PC-3 (cell line): Measurements from ENCODE around the gene PEX16. TPM values are rescaled to one million over a fixed set of nuclear protein-coding genes. Genes with fewer than 3 reads are reported as not detected.

Experiments used
- ATAC-seq: fragments of 200-7000 bp; cut with Tn5 transposase; 2 replicates; pipeline ENCODE4 v1.9.1; 2020; ENCODE audit warnings: mild to moderate bottlenecking, moderate library complexity
- BruUV-seq: library from RNA; stranded (reverse); fragments of 400-500 nt; replicated peaks from 2 replicates; lab custom pipeline; 2021; lab: Mats Ljungman, UMichigan
- CTCF ChIA-PET: fragments of 300-600 bp; sonication (Branson Sonifier 250); formaldehyde crosslinking; loops from one replicate; lab custom pipeline; 2022; ENCODE audit warnings: antibody characterized with exemption; lab: Charles Lee
- POLR2A ChIA-PET: fragments of 300-600 bp; sonication (Branson Sonifier 250); formaldehyde crosslinking; loops from one replicate; lab custom pipeline; 2022; ENCODE audit warnings: antibody characterized with exemption; ENCODE audit not compliant: unreplicated experiment; lab: Charles Lee
- DNase-seq: peaks from one replicate; pipeline ENCODE4 v3.0.0-alpha.2; 2015
- H2AFZ ChIP-seq: fragments of 300-600 bp; sonication (generic); 2 replicates; pipeline ENCODE4 v1.6.0; 2016; ENCODE audit warnings: antibody characterized with exemption, low read length
- H3F3A ChIP-seq: fragments of 300-600 bp; sonication (generic); one replicate; pipeline ENCODE4 v1.6.0; 2017; ENCODE audit warnings: antibody characterized with exemption, low read length, control low read depth, mild to moderate bottlenecking; ENCODE audit not compliant: unreplicated experiment
- H3K27ac ChIP-seq: fragments of 300-600 bp; sonication (generic); 2 replicates; pipeline ENCODE4 v1.5.1; 2016; ENCODE audit warnings: mild to moderate bottlenecking, low read length
- H3K27me3 ChIP-seq: fragments of 300-600 bp; sonication (generic); 2 replicates; pipeline ENCODE4 v1.6.1; 2016; ENCODE audit warnings: low read length, mixed read lengths
- H3K36me3 ChIP-seq: fragments of 300-600 bp; sonication (generic); 2 replicates; pipeline ENCODE4 v1.6.1; 2016; ENCODE audit warnings: low read depth, mixed run types, low read length, mixed read lengths
- H3K4me1 ChIP-seq: fragments of 300-600 bp; sonication (generic); 2 replicates; pipeline ENCODE4 v1.5.1; 2016; ENCODE audit warnings: low read length; ENCODE audit not compliant: insufficient read depth
- H3K4me2 ChIP-seq: fragments of 300-600 bp; sonication (generic); 2 replicates; pipeline ENCODE4 v1.6.0; 2016; ENCODE audit warnings: low read length
- H3K4me3 ChIP-seq: fragments of 300-600 bp; sonication (generic); 2 replicates; pipeline ENCODE4 v1.5.1; 2016; ENCODE audit warnings: mild to moderate bottlenecking, low read length, mixed read lengths
- H3K79me2 ChIP-seq: fragments of 300-600 bp; sonication (generic); 2 replicates; pipeline ENCODE4 v1.6.1; 2017; ENCODE audit warnings: low read length, mixed read lengths
- H3K9ac ChIP-seq: fragments of 300-600 bp; sonication (generic); 2 replicates; pipeline ENCODE4 v1.6.0; 2016; ENCODE audit warnings: mild to moderate bottlenecking, low read length
- H3K9me2 ChIP-seq: fragments of 300-600 bp; sonication (generic); replicated peaks from 2 replicates; pipeline ENCODE4 v1.6.1; 2016; ENCODE audit warnings: mixed run types, low read length, mixed read lengths
- H3K9me3 ChIP-seq: fragments of 300-600 bp; sonication (generic); 2 replicates; pipeline ENCODE4 v1.6.1; 2016; ENCODE audit warnings: low read length, mixed read lengths
- H4K20me1 ChIP-seq: fragments of 300-600 bp; sonication (generic); 2 replicates; pipeline ENCODE4 v1.6.1; 2016; ENCODE audit warnings: low read length, mixed read lengths
- CTCF ChIP-seq: fragments of 300-600 bp; sonication (generic); conservative IDR thresholded peaks from 2 replicates; pipeline ENCODE4 v1.5.1; 2017; ENCODE audit warnings: antibody characterized with exemption, low read depth, mild to moderate bottlenecking, low read length
- EZH2 ChIP-seq: fragments of 300-600 bp; sonication (generic); IDR thresholded peaks from one replicate; pipeline ENCODE4 v1.6.1; 2017; ENCODE audit warnings: antibody characterized with exemption, mild to moderate bottlenecking, low read length; ENCODE audit not compliant: unreplicated experiment
- EZH2phosphoT487 ChIP-seq: fragments of 300-600 bp; sonication (generic); IDR thresholded peaks from 2 replicates; pipeline ENCODE4 v1.6.1; 2018; ENCODE audit warnings: mild to moderate bottlenecking, antibody characterized with exemption, low read length, borderline replicate concordance
- intact Hi-C: fragments of 100-400 bp; cut with micrococcal nuclease; formaldehyde crosslinking; loops from 2 replicates; pipeline ENCODE4 v1.9.0; 2023
- total RNA-seq: library from RNA; depleted of rRNA; stranded (reverse); fragments of >200 nt; gene quantifications from 2 replicates; pipeline ENCODE4 v1.2.3, GENCODE V29; 2014

PEX16 gene
- total RNA-seq, 1 experiment from 2014 or later = 56.7 TPM

GRCh38 chr11:45918331-45918941, 759 bp upstream of the PEX16 start:
- CTCF ChIA-PET = no interaction called here
- H2AFZ ChIP-seq = peak overlapping the region; percentile 94
- peak overlapping the region; percentile 82 for H3K9ac ChIP-seq
- BruUV-seq = no TSS peak
- TF ChIP-seq EZH2phosphoT487 (no peak), CTCF (no peak), EZH2 (no peak)
- no peaks in the 10 kb centered on the region for H3K27me3 ChIP-seq
- H4K20me1 ChIP-seq = no peaks in the 10 kb centered on the region
- intact Hi-C loops = loop anchor here (1.0 to 2.0 kb wide), 4 partner anchors 38 to 75 kb away; partner anchors contain the start of gene CRY2
- peaks cover 18% of the 10 kb centered on the region for H3K79me2 ChIP-seq
- H3K9me3 ChIP-seq = no peaks in the 10 kb centered on the region
- peaks cover 3% of the 10 kb centered on the region; the same call in 1 of the 2 replicates for H3K4me1 ChIP-seq
- no peaks in the 10 kb centered on the region; the same call in 1 of the 2 replicates for H3K36me3 ChIP-seq
- H3F3A ChIP-seq = no peaks in the 10 kb centered on the region
- POLR2A ChIA-PET = interaction anchor here (0.5 kb wide), 1 partner anchor 71 kb away, joined by 5 read pairs; the partner anchor contains the start of gene CRY2
- ATAC-seq = peak; percentile 67
- no peaks in the 10 kb centered on the region for H3K9me2 ChIP-seq
- DNase-seq = peak; percentile 70
- H3K4me2 ChIP-seq = peak overlapping the region; percentile 98
- H3K4me3 ChIP-seq = peak overlapping the region; percentile 96
- peak overlapping the region; percentile 69 for H3K27ac ChIP-seq

GRCh38 chr11:45917286-45917622, 423 bp downstream of the PEX16 start:
- intact Hi-C loops = no loop called here
- CTCF ChIA-PET = interaction anchor here (0.5 kb wide), 1 partner anchor 1537 kb away, joined by 9 read pairs; no protein-coding TSS in a partner anchor
- Histone ChIP-seq H2AFZ (peak overlapping the region; percentile 94), H3K4me3 (peak overlapping the region; percentile 96), H3K4me1 (peaks cover 3% of the 10 kb centered on the region; the same call in 1 of the 2 replicates), H3K27me3 (no peaks in the 10 kb centered on the region), H3K4me2 (peak overlapping the region; percentile 98), H3K9me2 (no peaks in the 10 kb centered on the region), H3K36me3 (no peaks in the 10 kb centered on the region; the same call in 1 of the 2 replicates), H3K79me2 (peaks cover 14% of the 10 kb centered on the region), H3K9ac (peak overlapping the region; percentile 82), H4K20me1 (no peaks in the 10 kb centered on the region), H3K9me3 (no peaks in the 10 kb centered on the region), H3K27ac (peak overlapping the region; percentile 69), H3F3A (no peaks in the 10 kb centered on the region)
- DNase-seq (no peak), ATAC-seq (no peak)
- POLR2A ChIA-PET = no interaction called here
- TF ChIP-seq EZH2phosphoT487 (no peak), CTCF (no peak), EZH2 (no peak)
- BruUV-seq = no TSS peak

GRCh38 chr11:45915446-45915845, 2.2 kb downstream of the PEX16 start:
- H3K4me2 ChIP-seq = no peak overlapping the region
- H3K36me3 ChIP-seq = no peaks in the 10 kb centered on the region; the same call in 1 of the 2 replicates
- TF ChIP-seq CTCF (no peak), EZH2phosphoT487 (no peak), EZH2 (no peak)
- no peaks in the 10 kb centered on the region for H4K20me1 ChIP-seq
- H3K27me3 ChIP-seq = no peaks in the 10 kb centered on the region
- no peak overlapping the region for H2AFZ ChIP-seq
- no TSS peak for BruUV-seq
- H3F3A ChIP-seq = no peaks in the 10 kb centered on the region
- no peak for ATAC-seq
- no peak overlapping the region for H3K4me3 ChIP-seq
- DNase-seq = no peak
- intact Hi-C loops = no loop called here
- H3K9me3 ChIP-seq = no peaks in the 10 kb centered on the region
- ChIA-PET CTCF (no interaction called here), POLR2A (interaction anchor here (0.5 kb wide), 1 partner anchor 68 kb away, joined by 3 read pairs; the partner anchor contains the start of gene CRY2)
- no peak overlapping the region for H3K27ac ChIP-seq
- H3K79me2 ChIP-seq = peaks cover 14% of the 10 kb centered on the region
- H3K9me2 ChIP-seq = no peaks in the 10 kb centered on the region
- no peak overlapping the region for H3K9ac ChIP-seq
- peaks cover 3% of the 10 kb centered on the region; the same call in 1 of the 2 replicates for H3K4me1 ChIP-seq
